K562 (cell line): Measurements from ENCODE around the gene ARHGAP31. TPM values are rescaled to one million over a fixed set of nuclear protein-coding genes. Genes with fewer than 3 reads are reported as not detected.

Source experiments
- ATAC-seq: fragments of 200-7000 bp; cut with Tn5 transposase; 3 replicates; pipeline ENCODE4 v1.9.1; 2020; ENCODE audit warnings: moderate library complexity
- BruUV-seq: library from RNA; stranded (reverse); fragments of 400-500 nt; replicated peaks from 2 replicates; lab custom pipeline; 2021; lab: Mats Ljungman, UMichigan
- CTCF ChIA-PET: fragments of 300-600 bp; formaldehyde crosslinking; extraction: SDS; loops from one replicate; lab custom pipeline; 2021; ENCODE audit warnings: low intra/inter-chr PET ratio; lab: Yijun Ruan, JAX
- POLR2A ChIA-PET: fragments of 300-600, 350-650 bp; sonication (Branson Sonifier 250); formaldehyde crosslinking; extraction: SDS; loops from one replicate; lab custom pipeline; 2021; ENCODE audit warnings: antibody characterized with exemption, inconsistent platforms; lab: Yijun Ruan, JAX
- DNase-seq, 4 experiments: peaks; one replicate each; pipeline versions ENCODE4 v3.0.0 to v3.0.0-alpha.2; 2011 to 2018; ENCODE audit warnings: low spot score in 3 of 4, mixed read lengths in 3 of 4; ENCODE audit errors: extremely low read depth in 1 of 4
- FAIRE-seq: peaks from 2 replicates; lab custom pipeline; 2011; peaks lifted over from hg19 to GRCh38; lab: Jason Lieb, UNC
- H2AFZ ChIP-seq: 2 replicates; pipeline ENCODE4 v1.6.0; 2011; ENCODE audit warnings: low read depth, low read length, control low read depth, inconsistent platforms
- H3K27ac ChIP-seq: fragments of 200-600 bp; 3 replicates; pipeline ENCODE4 v1.8.0; 2011; ENCODE audit warnings: low read depth, mild to moderate bottlenecking, control low read depth, inconsistent platforms, low read length, moderate library complexity, mixed read lengths; ENCODE audit errors: extremely low read depth
- H3K27me3 ChIP-seq, 2 experiments: fragments of 300-600 bp in 1 of 2; 2 replicates in 1 of 2; 3 replicates in 1 of 2; pipeline versions ENCODE4 v1.6.0 to v1.8.0; 2011; ENCODE audit warnings: inconsistent platforms in 2 of 2, low read length in 2 of 2, mild to moderate bottlenecking in 1 of 2, mixed read lengths in 1 of 2, moderate library complexity in 1 of 2; ENCODE audit not compliant: control insufficient read depth in 2 of 2, insufficient read depth in 2 of 2
- H3K36me3 ChIP-seq: fragments of 300-600 bp; 3 replicates; pipeline ENCODE4 v1.8.0; 2011; ENCODE audit warnings: mild to moderate bottlenecking, low read length, inconsistent platforms; ENCODE audit not compliant: control insufficient read depth, insufficient read depth
- H3K4me1 ChIP-seq, 2 experiments: fragments of 200-600 bp in 1 of 2; replicated peaks in 1 of 2; 2 replicates in 1 of 2; 3 replicates in 1 of 2; pipeline versions ENCODE4 v1.5.1 to v1.8.0; 2011; ENCODE audit warnings: inconsistent platforms in 2 of 2, low read length in 2 of 2, mild to moderate bottlenecking in 1 of 2, mixed read lengths in 1 of 2, moderate library complexity in 1 of 2; ENCODE audit not compliant: control insufficient read depth in 2 of 2, insufficient read depth in 2 of 2
- H3K4me2 ChIP-seq: 2 replicates; pipeline ENCODE4 v1.6.1; 2011; ENCODE audit warnings: low read length, control low read depth, inconsistent platforms, mixed read lengths; ENCODE audit not compliant: insufficient read depth
- H3K4me3 ChIP-seq: fragments of 200-600 bp; sonication (generic), shearing (Covaris generic); 2 replicates; pipeline ENCODE4 v1.5.1; 2016; ENCODE audit warnings: control low read depth, inconsistent platforms
- H3K79me2 ChIP-seq: fragments of 200-600 bp; 3 replicates; pipeline ENCODE4 v1.8.0; 2011; ENCODE audit warnings: low read length, inconsistent platforms; ENCODE audit not compliant: control insufficient read depth, insufficient read depth
- H3K9ac ChIP-seq, 2 experiments: 2 replicates each; pipeline versions ENCODE4 v1.6.0 to v1.6.1; 2011; ENCODE audit warnings: low read depth in 2 of 2, low read length in 2 of 2, control low read depth in 1 of 2, inconsistent platforms in 1 of 2, mild to moderate bottlenecking in 1 of 2, mixed read lengths in 1 of 2; ENCODE audit not compliant: insufficient read depth in 1 of 2
- H3K9me1 ChIP-seq: one replicate; pipeline ENCODE4 v1.6.0; 2011; ENCODE audit warnings: inconsistent platforms, mild to moderate bottlenecking, low read length, moderate library complexity; ENCODE audit not compliant: control insufficient read depth, insufficient read depth
- H3K9me3 ChIP-seq: replicated peaks from 2 replicates; pipeline ENCODE4 v1.5.1; 2011; ENCODE audit warnings: low read depth, low read length, inconsistent platforms; ENCODE audit not compliant: control insufficient read depth, insufficient read depth
- H4K20me1 ChIP-seq: replicated peaks from 2 replicates; pipeline ENCODE4 v1.6.1; 2011; ENCODE audit warnings: low read length, inconsistent platforms, mixed read lengths; ENCODE audit not compliant: control insufficient read depth, insufficient read depth
- NCOA1 ChIP-seq: fragments of 450-650 bp; IDR thresholded peaks from 2 replicates; pipeline ENCODE4 v1.6.1; 2016; ENCODE audit warnings: low read depth
- ZKSCAN3 ChIP-seq: fragments of 250-450 bp; sonication (Bioruptor Pico); IDR thresholded peaks from 2 replicates; pipeline ENCODE4 v1.4.0; 2020
- WGBS: fragments of 100-300 bp; shearing (Covaris generic); methylation state at CpG from one replicate; pipeline ENCODE4 v1.1.6; 2016; ENCODE audit warnings: low coverage, mixed read lengths; ENCODE audit not compliant: insufficient coverage; ENCODE audit errors: missing lambda C conversion rate; 5-methylcytosine and 5-hydroxymethylcytosine counted together
- in situ Hi-C: fragments of 300-500 bp; cut with MboI; formaldehyde crosslinking; loops from 4 replicates; pipeline ENCODE4 v1.15.0; 2018; ENCODE audit warnings: inconsistent platforms, mixed read lengths
- intact Hi-C: fragments of 100-400 bp; cut with micrococcal nuclease; formaldehyde crosslinking; loops from 2 replicates; pipeline ENCODE4 v1.14.2; 2022
- polyA plus RNA-seq, 8 experiments: library from polyadenylated mRNA; depleted of rRNA in 4 of 8; stranded (reverse) in 5 of 8; unstranded in 3 of 8; fragments of >200 nt; fragmentation: Nextera tagmentation in 2 of 8; fragmentation: Illumina TruSeq in 1 of 8; extraction: Ambion mirVana in 2 of 8; extraction: Trizol in 1 of 8; gene quantifications; 2 replicates each; pipeline versions ENCODE4 v1.2.1 to v1.2.3, GENCODE V29; 2011 to 2014; ENCODE audit warnings: inconsistent platforms in 1 of 8, missing spikeins in 1 of 8
- total RNA-seq, 7 experiments: library from RNA; depleted of rRNA in 6 of 7; stranded (reverse); fragments of >200 nt in 6 of 7; fragmentation: Illumina TruSeq in 2 of 7; extraction: Trizol in 2 of 7; gene quantifications; 2 replicates each; pipeline versions ENCODE4 v1.2.1 to v1.2.3, GENCODE V29; 2011 to 2021; ENCODE audit warnings: low replicate concordance in 1 of 7
- TF ChIP-seq, protein P1 (sequence below): sonication (generic); formaldehyde crosslinking; IDR thresholded peaks from 2 replicates; pipeline ENCODE4 v1.5.0; 2020; ENCODE audit warnings: missing genetic modification reagents
- TF ChIP-seq, protein P2 (sequence below): sonication (generic); formaldehyde crosslinking; IDR thresholded peaks from 2 replicates; pipeline ENCODE4 v1.8.0; 2023; ENCODE audit warnings: missing genetic modification reagents, mild to moderate bottlenecking, borderline replicate concordance

ARHGAP31 gene
- total and polyA plus RNA-seq, 9 of the 15 experiments (the other 6 are each of a cell fraction or from before 2014, with no cell fraction given) = under 0.01 to 0.13 (median 0.06) TPM; not detected in 5

DNA sequence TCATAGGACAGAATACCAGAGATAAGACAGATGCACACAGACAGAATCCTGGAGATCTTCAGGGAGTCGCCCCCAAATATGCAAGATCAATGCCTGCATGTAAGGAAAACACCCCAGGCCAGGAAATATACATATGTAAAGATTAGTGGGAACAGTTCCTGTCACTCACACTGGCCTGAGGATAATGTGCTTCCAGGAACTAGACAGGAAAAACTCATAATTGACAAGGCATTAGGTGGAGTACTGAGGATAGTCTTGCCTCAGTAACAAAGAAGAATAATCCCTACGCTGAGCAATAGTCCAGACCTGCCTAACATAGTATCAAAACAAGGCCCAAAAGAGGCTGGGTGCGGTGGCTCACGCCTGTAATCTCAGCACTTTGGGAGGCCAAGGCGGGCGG, 33.1 kb upstream of the ARHGAP31 start:
- no peaks in the 10 kb centered on the region for H3K79me2 ChIP-seq
- H3K4me1 ChIP-seq = no peaks in the 10 kb centered on the region
- DNase-seq (no peak), FAIRE-seq (no peak), ATAC-seq (no peak)
- ChIA-PET POLR2A (no interaction called here), CTCF (no interaction called here)
- no peaks in the 10 kb centered on the region for H3K27me3 ChIP-seq
- no peaks in the 10 kb centered on the region for H3K9me3 ChIP-seq
- H3K27ac ChIP-seq = no peak overlapping the region
- no peak overlapping the region for H3K4me3 ChIP-seq
- H3K4me2 ChIP-seq = no peak overlapping the region
- 10% methylated on average over 4 of the region's 6 CpGs for WGBS
- H4K20me1 ChIP-seq = no peaks in the 10 kb centered on the region
- no peak for TF ChIP-seq NCOA1
- TF ChIP-seq ZKSCAN3 (CRISPR knock-in tag) = no peak
- TF ChIP-seq, protein P1, sequence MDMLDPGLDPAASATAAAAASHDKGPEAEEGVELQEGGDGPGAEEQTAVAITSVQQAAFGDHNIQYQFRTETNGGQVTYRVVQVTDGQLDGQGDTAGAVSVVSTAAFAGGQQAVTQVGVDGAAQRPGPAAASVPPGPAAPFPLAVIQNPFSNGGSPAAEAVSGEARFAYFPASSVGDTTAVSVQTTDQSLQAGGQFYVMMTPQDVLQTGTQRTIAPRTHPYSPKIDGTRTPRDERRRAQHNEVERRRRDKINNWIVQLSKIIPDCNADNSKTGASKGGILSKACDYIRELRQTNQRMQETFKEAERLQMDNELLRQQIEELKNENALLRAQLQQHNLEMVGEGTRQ (CRISPR knock-in tag) = no peak
- TF ChIP-seq, protein P2, sequence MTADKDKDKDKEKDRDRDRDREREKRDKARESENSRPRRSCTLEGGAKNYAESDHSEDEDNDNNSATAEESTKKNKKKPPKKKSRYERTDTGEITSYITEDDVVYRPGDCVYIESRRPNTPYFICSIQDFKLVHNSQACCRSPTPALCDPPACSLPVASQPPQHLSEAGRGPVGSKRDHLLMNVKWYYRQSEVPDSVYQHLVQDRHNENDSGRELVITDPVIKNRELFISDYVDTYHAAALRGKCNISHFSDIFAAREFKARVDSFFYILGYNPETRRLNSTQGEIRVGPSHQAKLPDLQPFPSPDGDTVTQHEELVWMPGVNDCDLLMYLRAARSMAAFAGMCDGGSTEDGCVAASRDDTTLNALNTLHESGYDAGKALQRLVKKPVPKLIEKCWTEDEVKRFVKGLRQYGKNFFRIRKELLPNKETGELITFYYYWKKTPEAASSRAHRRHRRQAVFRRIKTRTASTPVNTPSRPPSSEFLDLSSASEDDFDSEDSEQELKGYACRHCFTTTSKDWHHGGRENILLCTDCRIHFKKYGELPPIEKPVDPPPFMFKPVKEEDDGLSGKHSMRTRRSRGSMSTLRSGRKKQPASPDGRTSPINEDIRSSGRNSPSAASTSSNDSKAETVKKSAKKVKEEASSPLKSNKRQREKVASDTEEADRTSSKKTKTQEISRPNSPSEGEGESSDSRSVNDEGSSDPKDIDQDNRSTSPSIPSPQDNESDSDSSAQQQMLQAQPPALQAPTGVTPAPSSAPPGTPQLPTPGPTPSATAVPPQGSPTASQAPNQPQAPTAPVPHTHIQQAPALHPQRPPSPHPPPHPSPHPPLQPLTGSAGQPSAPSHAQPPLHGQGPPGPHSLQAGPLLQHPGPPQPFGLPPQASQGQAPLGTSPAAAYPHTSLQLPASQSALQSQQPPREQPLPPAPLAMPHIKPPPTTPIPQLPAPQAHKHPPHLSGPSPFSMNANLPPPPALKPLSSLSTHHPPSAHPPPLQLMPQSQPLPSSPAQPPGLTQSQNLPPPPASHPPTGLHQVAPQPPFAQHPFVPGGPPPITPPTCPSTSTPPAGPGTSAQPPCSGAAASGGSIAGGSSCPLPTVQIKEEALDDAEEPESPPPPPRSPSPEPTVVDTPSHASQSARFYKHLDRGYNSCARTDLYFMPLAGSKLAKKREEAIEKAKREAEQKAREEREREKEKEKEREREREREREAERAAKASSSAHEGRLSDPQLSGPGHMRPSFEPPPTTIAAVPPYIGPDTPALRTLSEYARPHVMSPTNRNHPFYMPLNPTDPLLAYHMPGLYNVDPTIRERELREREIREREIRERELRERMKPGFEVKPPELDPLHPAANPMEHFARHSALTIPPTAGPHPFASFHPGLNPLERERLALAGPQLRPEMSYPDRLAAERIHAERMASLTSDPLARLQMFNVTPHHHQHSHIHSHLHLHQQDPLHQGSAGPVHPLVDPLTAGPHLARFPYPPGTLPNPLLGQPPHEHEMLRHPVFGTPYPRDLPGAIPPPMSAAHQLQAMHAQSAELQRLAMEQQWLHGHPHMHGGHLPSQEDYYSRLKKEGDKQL (CRISPR knock-in tag) = no peak
- H3K9me1 ChIP-seq = no peaks in the 10 kb centered on the region
- no peak overlapping the region for H2AFZ ChIP-seq
- H3K36me3 ChIP-seq = no peaks in the 10 kb centered on the region
- BruUV-seq = no TSS peak
- intact Hi-C loops (no loop called here), in situ Hi-C loops (no loop called here)
- no peak overlapping the region for H3K9ac ChIP-seq
